Fibroblast of the aortic adventitia (primary cell): ENCODE data around the gene ZNF189. TPM values are rescaled to one million over a fixed set of nuclear protein-coding genes. Genes with fewer than 3 reads are reported as not detected.
A peak's percentile ranks its signal among the peaks of the same experiment; 100 is the strongest.

Experiments used
- DNase-seq: peaks from one replicate; pipeline ENCODE4 v3.0.0-alpha.2; 2010; ENCODE audit warnings: low read depth
- H3K4me3 ChIP-seq: 2 replicates; pipeline ENCODE4 v1.5.1; 2011; ENCODE audit warnings: low read depth, mild to moderate bottlenecking, control low read depth, low read length, moderate library complexity
- total RNA-seq: library from RNA; depleted of rRNA; stranded (reverse); fragments of >200 nt; gene quantifications from 2 replicates; pipeline ENCODE4 v1.2.3, GENCODE V29; 2012; ENCODE audit warnings: low replicate concordance
- TF ChIP-seq, protein P1 (sequence below): IDR thresholded peaks from 2 replicates; pipeline ENCODE4 v1.5.1; 2011; ENCODE audit warnings: mild to moderate bottlenecking, low read length, control low read depth, inconsistent platforms; ENCODE audit not compliant: insufficient read depth

Gene ZNF189
- total RNA-seq, 1 donor, result 18.3 TPM

DNA sequence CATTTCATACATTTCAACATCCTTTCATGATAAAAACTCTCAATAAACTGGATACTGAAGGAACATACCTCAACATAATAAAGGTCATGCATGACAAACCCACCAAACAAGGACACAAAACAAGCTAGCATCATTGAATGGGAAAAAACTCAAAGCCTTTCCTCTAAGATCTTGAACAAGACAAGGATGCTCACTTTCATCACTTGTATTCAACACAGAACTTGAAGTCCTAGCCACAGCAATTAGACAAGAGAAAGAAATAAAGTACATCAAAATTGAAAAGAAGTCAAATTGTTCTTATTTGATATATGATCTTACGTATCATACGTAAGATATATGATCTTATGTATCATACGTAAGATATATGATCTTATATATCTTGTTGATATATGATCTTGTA is 5.5 kb upstream of the ZNF189 start:
- TF ChIP-seq, protein P1, sequence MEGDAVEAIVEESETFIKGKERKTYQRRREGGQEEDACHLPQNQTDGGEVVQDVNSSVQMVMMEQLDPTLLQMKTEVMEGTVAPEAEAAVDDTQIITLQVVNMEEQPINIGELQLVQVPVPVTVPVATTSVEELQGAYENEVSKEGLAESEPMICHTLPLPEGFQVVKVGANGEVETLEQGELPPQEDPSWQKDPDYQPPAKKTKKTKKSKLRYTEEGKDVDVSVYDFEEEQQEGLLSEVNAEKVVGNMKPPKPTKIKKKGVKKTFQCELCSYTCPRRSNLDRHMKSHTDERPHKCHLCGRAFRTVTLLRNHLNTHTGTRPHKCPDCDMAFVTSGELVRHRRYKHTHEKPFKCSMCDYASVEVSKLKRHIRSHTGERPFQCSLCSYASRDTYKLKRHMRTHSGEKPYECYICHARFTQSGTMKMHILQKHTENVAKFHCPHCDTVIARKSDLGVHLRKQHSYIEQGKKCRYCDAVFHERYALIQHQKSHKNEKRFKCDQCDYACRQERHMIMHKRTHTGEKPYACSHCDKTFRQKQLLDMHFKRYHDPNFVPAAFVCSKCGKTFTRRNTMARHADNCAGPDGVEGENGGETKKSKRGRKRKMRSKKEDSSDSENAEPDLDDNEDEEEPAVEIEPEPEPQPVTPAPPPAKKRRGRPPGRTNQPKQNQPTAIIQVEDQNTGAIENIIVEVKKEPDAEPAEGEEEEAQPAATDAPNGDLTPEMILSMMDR, result no peak
- no peak overlapping the region for H3K4me3 ChIP-seq
- DNase-seq, result no peak

DNA sequence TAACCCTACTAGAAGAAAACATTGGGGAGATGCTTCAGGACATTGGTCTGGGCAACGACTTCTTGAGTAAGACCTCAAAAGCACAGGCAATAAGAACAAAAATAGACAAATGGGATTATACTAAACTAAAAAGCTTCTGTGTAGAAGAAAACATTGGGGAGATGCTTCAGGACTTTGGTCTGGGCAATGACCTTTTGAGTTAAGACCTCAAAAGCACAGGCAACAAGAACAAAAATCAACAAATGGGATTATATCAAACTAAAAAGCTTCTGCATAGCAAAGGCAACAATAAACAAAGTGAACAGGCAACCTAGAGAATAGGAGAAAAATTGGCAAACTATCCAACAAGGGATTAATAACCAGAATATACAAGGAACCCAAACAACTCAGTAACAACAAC is 4.0 kb upstream of the ZNF189 start:
- no peak for DNase-seq
- TF ChIP-seq, protein P1, result no peak
- no peak overlapping the region for H3K4me3 ChIP-seq

DNA sequence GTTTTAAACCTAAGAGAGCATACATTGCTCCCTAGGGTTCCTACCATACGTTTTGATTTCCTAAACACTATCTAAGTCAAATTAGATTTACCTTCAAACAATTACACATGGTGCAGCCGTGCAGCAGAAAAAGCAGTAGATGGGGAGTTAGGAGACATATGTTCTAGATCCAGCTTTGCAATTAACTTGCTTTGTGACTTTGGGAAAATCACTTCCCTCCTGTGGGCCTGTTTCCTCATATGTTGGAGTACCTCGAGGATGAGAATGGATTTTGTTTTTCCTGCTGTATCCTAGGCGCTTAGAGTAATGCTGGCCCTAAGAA is 944 bp upstream of the ZNF189 start:
- DNase-seq, result no peak
- TF ChIP-seq, protein P1, result no peak
- peak overlapping the region; percentile 87 for H3K4me3 ChIP-seq

DNA sequence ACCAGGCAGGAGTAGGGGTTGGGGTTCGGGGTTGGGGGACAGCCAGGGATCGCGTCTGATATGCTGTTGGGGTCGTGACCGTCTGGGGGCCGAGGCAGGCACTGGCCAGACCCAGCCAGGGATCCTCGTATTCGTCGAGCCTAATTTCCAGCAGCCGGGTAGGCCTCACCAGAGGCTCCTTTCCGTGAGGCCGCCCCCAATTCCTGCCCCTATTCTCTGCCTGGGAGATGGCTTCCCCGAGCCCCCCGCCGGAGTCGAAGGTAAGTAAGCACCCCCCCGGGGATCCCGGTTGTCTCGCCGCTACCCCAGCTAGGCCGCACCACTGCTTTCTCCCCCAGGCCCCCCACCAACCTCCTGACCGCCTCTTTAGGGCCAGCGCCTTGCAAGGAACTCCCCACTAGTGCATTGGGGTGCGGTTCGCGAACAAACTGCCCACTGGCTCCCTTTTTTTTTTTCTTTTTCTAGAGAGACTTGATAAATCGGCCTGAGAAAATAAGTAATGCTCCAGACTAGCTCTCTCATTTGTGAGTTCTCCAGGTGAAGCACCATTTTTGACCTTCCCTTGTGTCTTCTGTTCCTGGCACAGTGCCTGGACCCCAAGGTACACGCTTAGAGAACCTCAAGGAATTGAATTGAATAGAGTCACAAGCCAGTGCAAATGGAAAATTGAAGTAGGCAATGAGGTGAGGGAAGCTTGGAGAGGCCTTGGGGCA is 435 bp downstream of the ZNF189 start:
- DNase-seq, result peak; percentile 8
- peak overlapping the region; percentile 83 for H3K4me3 ChIP-seq
- TF ChIP-seq, protein P1, result no peak

DNA sequence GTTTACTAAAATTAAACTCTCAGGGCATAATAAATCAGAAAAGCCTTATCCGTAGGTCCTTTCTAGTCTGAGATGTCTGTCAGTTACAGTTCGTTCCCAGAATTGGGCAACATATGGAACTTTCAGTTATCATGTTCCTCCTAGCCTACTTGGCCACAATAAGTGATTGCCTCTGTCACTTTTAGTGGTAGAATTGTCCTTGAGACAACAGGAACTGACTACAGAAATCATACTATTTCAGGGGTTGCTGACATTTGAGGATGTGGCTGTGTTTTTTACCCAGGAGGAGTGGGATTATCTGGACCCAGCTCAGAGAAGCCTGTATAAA is 956 bp downstream of the ZNF189 start:
- TF ChIP-seq, protein P1, result no peak
- peak overlapping the region; percentile 83 for H3K4me3 ChIP-seq
- no peak for DNase-seq

DNA sequence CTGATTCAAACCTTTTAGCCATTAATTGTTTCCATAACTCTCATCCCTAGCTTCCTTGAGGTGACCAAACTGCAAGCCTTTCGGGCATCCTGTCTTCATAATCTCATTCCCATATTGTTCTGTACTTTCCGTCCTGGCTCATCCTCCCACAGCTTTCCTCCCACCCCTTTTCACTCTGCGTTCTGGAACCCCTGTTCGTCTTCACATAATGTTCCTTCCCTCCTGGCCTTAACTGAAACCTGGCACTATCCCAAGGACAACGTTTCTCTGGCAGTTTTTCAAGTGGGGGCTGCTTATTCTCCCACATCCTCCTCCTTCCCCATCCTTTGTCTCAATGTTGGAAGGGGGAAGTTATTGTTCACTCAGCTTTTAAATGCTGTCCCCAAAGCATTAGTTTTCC is 1.5 kb downstream of the ZNF189 start:
- peak; percentile 10 for DNase-seq
- TF ChIP-seq, protein P1, result no peak

More for the DNA sequence above, 1.5 kb downstream of the ZNF189 start:
- H3K4me3 ChIP-seq, result peak overlapping the region; percentile 83
